Nephron (organoid): Measurements from ENCODE around the gene DDIT4L.

Experiments used
- H3K27ac Mint-ChIP-seq, 3 experiments: 2 replicates each; pipeline ENCODE4 v1.8.0; 2020; ENCODE audit warnings: mixed read lengths in 3 of 3, mild to moderate bottlenecking in 2 of 3, moderate library complexity in 1 of 3
- H3K27me3 Mint-ChIP-seq: 2 replicates; pipeline ENCODE4 v1.8.0; 2021; ENCODE audit warnings: low read depth, mild to moderate bottlenecking, moderate library complexity, mixed read lengths
- H3K36me3 Mint-ChIP-seq: 2 replicates; pipeline ENCODE4 v1.8.0; 2020; ENCODE audit warnings: low read depth, mixed read lengths
- H3K4me1 Mint-ChIP-seq: 2 replicates; pipeline ENCODE4 v1.8.0; 2020; ENCODE audit warnings: mixed read lengths
- H3K4me3 Mint-ChIP-seq, 3 experiments: 2 replicates each; pipeline ENCODE4 v1.8.0; 2020; ENCODE audit warnings: mild to moderate bottlenecking in 3 of 3, mixed read lengths in 3 of 3, moderate library complexity in 2 of 3
- H3K9me3 Mint-ChIP-seq: 2 replicates; pipeline ENCODE4 v1.8.0; 2020; ENCODE audit warnings: mixed read lengths
- CTCF ChIP-seq, 3 experiments: fragments of 200-600 bp; sonication (generic); IDR thresholded peaks; one replicate each; pipeline ENCODE4 v1.5.0; 2021; ENCODE audit warnings: antibody characterized with exemption in 3 of 3; ENCODE audit not compliant: unreplicated experiment in 3 of 3

Gene DDIT4L

DNA sequence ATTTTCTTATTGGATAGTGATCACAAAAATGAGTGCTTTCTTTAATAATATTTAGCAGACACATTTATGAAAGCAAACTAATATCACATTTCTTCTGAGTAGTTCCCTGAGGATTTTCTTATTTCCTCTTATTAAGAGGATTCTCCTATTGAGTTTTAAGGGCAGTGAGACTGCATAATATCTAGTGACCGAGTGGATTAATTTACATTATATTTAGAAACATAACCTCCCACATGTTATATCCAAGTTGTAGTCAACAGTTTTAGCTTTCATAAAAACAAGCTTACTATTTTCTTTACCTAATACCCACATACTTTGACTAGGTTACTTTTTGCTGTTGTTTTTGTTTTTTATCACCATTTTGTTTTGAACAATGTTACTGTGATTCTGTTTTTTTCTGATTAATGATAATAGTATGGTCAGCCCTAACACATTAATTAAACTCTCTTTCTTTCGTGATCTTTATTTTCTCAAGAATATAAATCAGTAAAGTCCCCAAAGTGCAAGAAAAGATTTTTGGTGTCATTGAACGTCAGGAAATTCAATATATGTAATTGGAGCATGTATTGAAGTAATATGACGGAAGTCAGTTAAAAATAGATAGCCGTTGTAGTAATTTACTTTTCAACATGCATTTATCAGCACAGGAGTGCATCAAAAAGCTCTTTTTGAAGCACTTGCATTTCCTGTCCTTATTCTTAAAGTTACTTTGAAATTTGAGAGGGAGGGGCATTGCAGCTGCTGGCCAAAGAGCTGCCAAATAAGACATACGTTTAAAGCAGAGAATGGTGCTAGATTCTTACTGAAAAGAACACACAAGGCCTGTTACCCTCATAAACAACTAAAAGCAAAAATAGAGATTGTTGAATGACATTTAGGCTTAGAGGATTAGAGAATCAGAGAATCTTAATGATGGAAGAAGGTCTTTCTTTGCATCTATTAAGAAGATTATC is 25.2 kb downstream of the DDIT4L start:
- Mint-ChIP-seq H3K9me3 (peaks cover 8% of the 10 kb centered on the region), H3K27me3 (no peaks in the 10 kb centered on the region), H3K36me3 (no peaks in the 10 kb centered on the region), H3K4me1 (peaks cover 23% of the 10 kb centered on the region), H3K4me3 (peak overlapping the region in 1 of 3 experiments; percentile 34), H3K27ac (peak overlapping the region; percentile 24 to 57 (median 40))
- TF ChIP-seq CTCF (IDR thresholded peaks at IDR 0.05; ENCODE audit: unreplicated experiment in 3 of 3), result no peak

DNA sequence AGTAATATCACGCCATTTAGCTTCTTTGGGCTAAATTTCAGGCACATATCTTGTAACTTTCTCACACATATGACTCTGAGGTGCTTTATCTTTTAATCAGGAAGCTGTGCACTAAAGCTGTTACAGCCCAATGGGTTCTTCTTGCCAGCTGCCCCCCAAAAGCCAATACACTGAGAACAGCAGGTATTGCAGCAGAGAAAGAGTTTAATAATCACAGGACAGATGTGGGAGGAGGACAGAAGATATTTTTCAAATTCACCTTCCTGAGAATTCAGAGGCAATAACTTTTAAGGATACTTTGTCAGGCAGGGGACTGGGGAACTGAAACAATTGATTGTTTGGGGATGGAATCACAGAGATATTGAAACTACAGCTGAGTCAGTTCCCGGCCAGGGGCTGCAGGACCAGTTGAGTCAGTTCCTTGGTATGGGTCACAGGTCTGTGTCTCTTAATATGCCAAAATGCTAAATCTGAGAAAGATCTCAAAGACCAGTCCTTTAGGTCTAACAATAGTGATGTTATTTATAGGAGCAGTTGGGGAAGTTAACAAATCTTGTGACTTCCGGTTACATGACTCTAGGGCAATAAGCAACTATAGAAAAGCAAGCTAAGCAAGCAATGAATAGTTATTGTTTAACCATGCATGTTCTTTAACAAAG is 28.1 kb downstream of the DDIT4L start:
- no peak overlapping the region for H3K4me3 Mint-ChIP-seq
- no peak overlapping the region for H3K27ac Mint-ChIP-seq
- peaks cover 3% of the 10 kb centered on the region for H3K27me3 Mint-ChIP-seq
- H3K4me1 Mint-ChIP-seq, result peaks cover 19% of the 10 kb centered on the region
- peaks cover 8% of the 10 kb centered on the region for H3K9me3 Mint-ChIP-seq
- H3K36me3 Mint-ChIP-seq, result no peaks in the 10 kb centered on the region
- no peak for TF ChIP-seq CTCF (IDR thresholded peaks at IDR 0.05; ENCODE audit: unreplicated experiment in 3 of 3)

DNA sequence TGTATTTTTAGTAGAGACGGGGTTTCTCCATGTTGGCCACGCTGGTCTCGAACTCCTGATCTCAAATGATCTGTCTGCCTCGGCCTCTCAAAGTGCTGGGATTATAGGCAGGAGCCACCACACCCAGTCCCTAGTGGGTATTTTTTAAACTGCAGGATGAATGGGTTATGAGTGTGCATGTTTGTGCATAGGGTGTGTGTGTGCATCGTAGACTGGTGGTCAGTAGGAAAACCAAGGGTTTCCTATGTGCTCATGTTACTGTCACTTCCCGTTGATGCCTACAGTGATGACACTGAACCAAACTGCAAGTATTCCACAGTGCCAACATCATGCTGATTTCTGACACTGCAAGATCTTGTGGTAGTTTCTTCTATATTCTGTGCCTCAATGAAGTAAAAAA is 41.1 kb downstream of the DDIT4L start:
- Mint-ChIP-seq H3K27me3 (no peaks in the 10 kb centered on the region), H3K36me3 (no peaks in the 10 kb centered on the region), H3K4me3 (no peak overlapping the region), H3K4me1 (no peaks in the 10 kb centered on the region), H3K27ac (no peak overlapping the region), H3K9me3 (no peaks in the 10 kb centered on the region)
- no peak for TF ChIP-seq CTCF (IDR thresholded peaks at IDR 0.05; ENCODE audit: unreplicated experiment in 3 of 3)

DNA sequence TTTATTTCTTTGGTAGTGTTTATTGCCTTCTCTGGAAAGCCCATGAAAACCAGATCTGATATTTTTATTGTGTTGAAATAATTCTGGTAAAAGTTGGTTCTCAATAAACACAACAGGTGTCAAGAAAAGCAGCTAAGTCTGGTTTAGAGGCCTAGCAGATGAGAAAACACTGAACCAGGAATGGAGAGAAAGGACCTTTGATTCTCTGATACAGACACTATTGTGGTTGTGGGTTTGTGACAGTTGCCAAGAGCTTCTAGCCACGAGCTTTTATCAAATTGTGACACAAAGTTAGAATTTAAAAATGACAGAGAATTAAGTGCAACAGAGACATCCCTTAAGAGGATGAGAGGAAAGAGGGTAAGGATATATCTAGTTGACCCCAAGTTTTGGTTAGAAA is 42.6 kb downstream of the DDIT4L start:
- Mint-ChIP-seq H3K9me3 (no peaks in the 10 kb centered on the region), H3K4me3 (no peak overlapping the region), H3K4me1 (no peaks in the 10 kb centered on the region), H3K27me3 (no peaks in the 10 kb centered on the region), H3K36me3 (no peaks in the 10 kb centered on the region), H3K27ac (no peak overlapping the region)
- no peak for TF ChIP-seq CTCF (IDR thresholded peaks at IDR 0.05; ENCODE audit: unreplicated experiment in 3 of 3)

- no peaks in the 10 kb centered on the region for H3K27me3 Mint-ChIP-seq
- no peak for TF ChIP-seq CTCF (IDR thresholded peaks at IDR 0.05; ENCODE audit: unreplicated experiment in 3 of 3)
These were observed 43.1 kb downstream of the DDIT4L start for GRCh38 chr4:100147198-100147597.

More at GRCh38 chr4:100147198-100147597, 43.1 kb downstream of the DDIT4L start:
- Mint-ChIP-seq H3K4me3 (no peak overlapping the region), H3K27ac (no peak overlapping the region), H3K36me3 (no peaks in the 10 kb centered on the region), H3K4me1 (no peaks in the 10 kb centered on the region), H3K9me3 (no peaks in the 10 kb centered on the region)
